ENCODE results near the gene MREG.

GRCh38 chr2:216001216-216002100 is 11.9 kb downstream of the MREG start:
- TF ChIP-seq, protein P1, sequence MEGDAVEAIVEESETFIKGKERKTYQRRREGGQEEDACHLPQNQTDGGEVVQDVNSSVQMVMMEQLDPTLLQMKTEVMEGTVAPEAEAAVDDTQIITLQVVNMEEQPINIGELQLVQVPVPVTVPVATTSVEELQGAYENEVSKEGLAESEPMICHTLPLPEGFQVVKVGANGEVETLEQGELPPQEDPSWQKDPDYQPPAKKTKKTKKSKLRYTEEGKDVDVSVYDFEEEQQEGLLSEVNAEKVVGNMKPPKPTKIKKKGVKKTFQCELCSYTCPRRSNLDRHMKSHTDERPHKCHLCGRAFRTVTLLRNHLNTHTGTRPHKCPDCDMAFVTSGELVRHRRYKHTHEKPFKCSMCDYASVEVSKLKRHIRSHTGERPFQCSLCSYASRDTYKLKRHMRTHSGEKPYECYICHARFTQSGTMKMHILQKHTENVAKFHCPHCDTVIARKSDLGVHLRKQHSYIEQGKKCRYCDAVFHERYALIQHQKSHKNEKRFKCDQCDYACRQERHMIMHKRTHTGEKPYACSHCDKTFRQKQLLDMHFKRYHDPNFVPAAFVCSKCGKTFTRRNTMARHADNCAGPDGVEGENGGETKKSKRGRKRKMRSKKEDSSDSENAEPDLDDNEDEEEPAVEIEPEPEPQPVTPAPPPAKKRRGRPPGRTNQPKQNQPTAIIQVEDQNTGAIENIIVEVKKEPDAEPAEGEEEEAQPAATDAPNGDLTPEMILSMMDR (conservative IDR thresholded peaks at IDR 0.05; ENCODE audit: low read length): no peak
- TF ChIP-seq EZH2phosphoT487 (IDR thresholded peaks at IDR 0.05; ENCODE audit: borderline replicate concordance): no peak
